GM10266 (cell line): Measurements from ENCODE around the gene ATXN1.

Experiments used
- DNase-seq: peaks from one replicate; pipeline ENCODE4 v3.0.0; 2012; ENCODE audit errors: extremely low spot score
- TF ChIP-seq, protein P1 (sequence below): IDR thresholded peaks from 2 replicates; pipeline ENCODE4 v1.5.1; 2012; ENCODE audit warnings: mild to moderate bottlenecking, low read depth; ENCODE audit not compliant: control insufficient read depth, insufficient read depth; ENCODE audit errors: missing control alignments

The ATXN1 gene

DNA sequence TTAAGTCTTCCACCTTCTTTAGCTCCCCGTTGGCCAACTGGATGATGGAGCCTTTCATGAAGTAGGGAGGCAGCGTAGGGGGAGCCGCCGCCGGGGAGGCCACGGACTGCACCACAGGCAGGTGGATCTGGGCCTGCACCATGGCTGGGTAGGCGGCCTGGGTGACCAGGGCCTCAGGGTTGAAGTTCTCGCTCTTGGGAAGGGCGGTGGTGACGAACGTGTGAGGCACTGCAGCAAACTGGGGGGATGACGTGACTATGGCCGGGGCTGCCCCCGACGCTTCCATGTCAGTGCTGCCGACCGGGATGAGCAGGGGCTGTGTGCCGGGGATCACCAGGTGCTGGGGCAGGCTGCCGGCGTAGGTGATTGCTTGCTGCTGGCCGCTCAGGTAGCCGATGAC is 434.7 kb downstream of the ATXN1 start:
- TF ChIP-seq, protein P1, sequence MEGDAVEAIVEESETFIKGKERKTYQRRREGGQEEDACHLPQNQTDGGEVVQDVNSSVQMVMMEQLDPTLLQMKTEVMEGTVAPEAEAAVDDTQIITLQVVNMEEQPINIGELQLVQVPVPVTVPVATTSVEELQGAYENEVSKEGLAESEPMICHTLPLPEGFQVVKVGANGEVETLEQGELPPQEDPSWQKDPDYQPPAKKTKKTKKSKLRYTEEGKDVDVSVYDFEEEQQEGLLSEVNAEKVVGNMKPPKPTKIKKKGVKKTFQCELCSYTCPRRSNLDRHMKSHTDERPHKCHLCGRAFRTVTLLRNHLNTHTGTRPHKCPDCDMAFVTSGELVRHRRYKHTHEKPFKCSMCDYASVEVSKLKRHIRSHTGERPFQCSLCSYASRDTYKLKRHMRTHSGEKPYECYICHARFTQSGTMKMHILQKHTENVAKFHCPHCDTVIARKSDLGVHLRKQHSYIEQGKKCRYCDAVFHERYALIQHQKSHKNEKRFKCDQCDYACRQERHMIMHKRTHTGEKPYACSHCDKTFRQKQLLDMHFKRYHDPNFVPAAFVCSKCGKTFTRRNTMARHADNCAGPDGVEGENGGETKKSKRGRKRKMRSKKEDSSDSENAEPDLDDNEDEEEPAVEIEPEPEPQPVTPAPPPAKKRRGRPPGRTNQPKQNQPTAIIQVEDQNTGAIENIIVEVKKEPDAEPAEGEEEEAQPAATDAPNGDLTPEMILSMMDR = no peak
- no peak for DNase-seq

GRCh38 chr6:16324606-16325225 is 436.5 kb downstream of the ATXN1 start:
- TF ChIP-seq, protein P1 = no peak
- DNase-seq = no peak

DNA sequence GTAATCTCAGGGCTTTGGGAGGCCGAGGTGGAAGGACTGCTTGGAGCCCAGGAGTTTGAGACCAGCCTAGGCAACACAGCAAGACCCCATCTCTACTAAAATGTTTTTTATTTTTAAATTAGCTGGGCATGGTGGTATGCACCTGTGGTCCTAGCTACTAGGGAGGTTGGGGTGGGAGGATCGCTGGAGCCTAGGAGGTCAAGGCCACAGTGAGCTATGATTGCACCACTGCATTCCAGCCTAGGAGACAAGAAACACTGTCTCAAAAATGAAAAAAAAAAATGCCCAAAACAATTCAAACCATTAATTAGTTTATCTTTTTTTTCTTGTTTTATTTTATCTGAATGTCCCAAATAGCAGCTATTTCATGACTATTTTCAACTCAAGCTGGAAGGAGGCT is 437.1 kb downstream of the ATXN1 start:
- DNase-seq = no peak
- TF ChIP-seq, protein P1 = no peak

DNA sequence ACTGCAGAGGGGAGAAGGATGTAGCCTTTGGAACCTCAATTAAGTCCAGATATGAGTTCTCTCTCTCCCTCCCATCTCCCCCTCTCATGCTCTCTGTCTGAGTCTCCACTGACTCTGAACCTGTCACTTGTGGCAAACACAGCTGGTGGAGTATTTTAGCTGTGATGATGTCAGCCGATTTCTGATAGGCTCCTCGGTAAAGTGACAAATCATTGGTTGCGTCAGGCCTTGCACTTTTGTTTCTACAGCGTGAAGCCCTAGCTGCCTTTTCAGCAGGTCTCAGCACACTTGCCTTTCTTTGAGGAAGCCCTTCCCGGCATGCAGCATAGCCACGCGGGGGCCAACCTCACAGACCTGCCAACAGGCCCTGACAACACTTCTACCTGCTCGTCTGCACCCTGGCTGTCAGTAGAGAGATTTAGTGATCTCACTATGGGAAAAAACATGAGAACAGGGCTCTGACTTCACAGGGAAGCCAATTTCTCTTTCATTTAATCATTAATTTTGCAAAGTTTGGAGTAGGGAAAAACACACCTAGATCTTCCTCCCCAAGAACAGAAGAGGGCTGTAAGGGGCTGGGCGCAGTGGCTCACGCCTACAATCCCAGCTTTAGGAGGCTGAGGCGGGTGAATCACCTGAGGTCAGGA is 438.5 kb downstream of the ATXN1 start:
- TF ChIP-seq, protein P1 = no peak

DNA sequence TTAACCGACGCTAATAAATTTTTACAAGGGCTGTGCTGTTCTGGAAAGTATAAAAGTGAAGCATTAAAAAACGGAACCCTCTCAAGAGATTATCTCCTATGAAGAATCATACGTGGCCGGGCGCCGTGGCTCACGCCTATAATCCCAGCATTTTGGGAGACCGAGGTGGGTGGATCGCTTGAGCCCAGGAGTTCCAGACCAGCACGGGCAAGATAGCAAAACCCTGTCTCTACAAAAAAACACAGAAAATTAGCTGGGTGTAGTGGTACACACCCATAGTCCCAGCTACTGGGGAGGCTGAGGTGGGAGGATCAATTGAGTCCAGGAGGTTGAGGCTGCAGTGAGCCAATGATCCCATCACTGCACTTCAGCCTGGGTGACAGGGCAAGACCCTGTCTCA is 439.4 kb downstream of the ATXN1 start:
- TF ChIP-seq, protein P1 = no peak
- no peak for DNase-seq

More for the DNA sequence above, 438.5 kb downstream of the ATXN1 start:
- peak; percentile 81 for DNase-seq

- TF ChIP-seq, protein P1 = no peak
These were observed 439.9 kb downstream of the ATXN1 start for GRCh38 chr6:16321341-16321710.

More at GRCh38 chr6:16321341-16321710, 439.9 kb downstream of the ATXN1 start:
- no peak for DNase-seq
